NT2/D1 (cell line): ENCODE measurements around the gene HNRNPU.

ENCODE experiments used
- SUZ12 ChIP-seq: IDR thresholded peaks from 2 replicates; pipeline ENCODE4 v1.6.1; 2011; ENCODE audit not compliant: insufficient read length, insufficient read depth; ENCODE audit errors: extremely low read depth
- YY1 ChIP-seq: IDR thresholded peaks from 2 replicates; pipeline ENCODE4 v1.6.1; 2011; ENCODE audit not compliant: insufficient read length, insufficient read depth
- ZNF274 ChIP-seq: IDR thresholded peaks from 2 replicates; pipeline ENCODE4 v1.6.1; 2011; ENCODE audit warnings: mild to moderate bottlenecking, low read depth, low read length

GRCh38 chr1:244862354-244862698, 2.0 kb downstream of the HNRNPU start:
- no peak for TF ChIP-seq YY1
- no peak for TF ChIP-seq ZNF274
- TF ChIP-seq SUZ12, result no peak
